ENCODE data around the gene LAGE3. TPM values are rescaled to one million over a fixed set of nuclear protein-coding genes. Genes with fewer than 3 reads are reported as not detected.

The LAGE3 gene
- total RNA-seq, 1 donor from 2014 or later = 16.9 TPM

DNA sequence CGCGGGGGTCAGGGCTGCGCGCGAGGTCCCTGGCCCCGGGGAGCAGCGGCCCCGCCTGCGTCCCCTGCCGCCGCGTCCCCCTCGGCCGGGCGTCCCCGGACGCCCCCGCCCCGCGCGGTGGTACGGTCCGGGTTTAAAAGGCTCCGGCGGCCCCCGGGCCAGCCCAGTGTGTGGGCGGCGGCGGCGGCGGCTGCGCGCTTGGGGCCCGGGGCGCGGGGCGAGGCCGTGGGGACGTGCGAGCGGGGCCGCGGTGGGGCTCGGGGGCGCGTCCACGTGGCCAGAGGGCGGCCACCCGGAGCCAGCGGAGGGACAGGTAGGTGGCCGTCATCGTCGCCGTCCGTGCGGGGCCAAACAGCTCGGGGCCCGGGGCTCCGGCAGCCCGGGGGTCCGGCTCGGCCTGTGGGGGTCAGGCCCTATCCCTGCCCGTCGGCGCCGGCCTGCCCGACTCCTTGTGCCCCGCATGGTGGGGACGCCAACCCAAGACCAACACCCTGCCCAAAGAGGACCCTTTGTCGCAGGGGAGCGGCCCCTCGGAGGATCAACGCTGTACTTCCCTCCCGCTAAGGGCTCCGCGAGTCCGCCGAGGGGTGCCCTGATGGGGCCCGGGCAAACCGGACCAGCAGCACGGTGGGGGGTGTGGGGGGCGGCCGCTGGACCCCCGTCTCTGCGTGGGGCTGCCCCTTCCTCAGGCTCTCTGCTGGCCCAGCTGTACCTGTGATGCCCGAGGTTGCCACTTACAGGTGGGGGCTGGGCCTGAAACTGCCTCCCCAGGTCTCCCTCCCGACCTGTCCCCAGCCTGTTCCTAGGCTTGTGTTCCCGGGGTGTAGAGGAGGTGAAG, 20.7 kb downstream of the LAGE3 start, which contains the start of gene PLXNA3:
TSS of gene PLXNA3 (plus strand) at position 166 of the 838 bp plus-strand sequence. CDS start 1,903 bp downstream, outside the sequence.
- peak in 1 of 2 donors; percentile 43 for DNase-seq (ENCODE audit: low read depth in 2 of 2)

DNA sequence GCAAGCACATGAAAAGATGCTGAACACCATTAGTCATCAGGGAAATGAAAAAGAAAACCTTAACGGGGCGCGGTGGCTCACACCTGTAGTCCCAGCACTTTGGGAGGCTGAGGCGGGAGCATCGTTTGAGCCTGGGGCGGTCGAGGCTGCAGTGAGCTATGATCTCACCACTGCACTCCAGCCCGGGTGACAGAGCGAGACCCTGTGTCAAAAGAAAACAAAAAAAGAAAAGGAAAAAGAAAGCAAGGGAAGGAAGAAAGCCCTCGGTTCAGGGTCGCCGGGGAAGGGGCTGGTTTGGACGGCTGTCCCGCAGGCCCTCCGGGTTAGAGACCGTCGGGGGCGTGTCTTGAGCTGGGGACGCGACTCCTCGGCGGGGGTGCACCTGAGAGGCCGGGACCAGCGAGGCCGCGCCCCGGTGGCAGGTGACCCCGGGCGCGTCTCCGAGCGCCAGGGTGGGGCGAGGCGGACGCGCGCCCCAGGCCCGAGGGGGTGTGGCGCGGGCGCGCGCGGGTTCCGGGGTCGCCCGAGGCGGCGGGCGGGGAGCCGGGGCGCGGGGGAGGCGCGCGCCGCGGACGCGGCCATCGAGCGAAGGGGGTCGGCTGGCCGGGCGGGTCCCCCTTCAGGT, 21.5 kb downstream of the LAGE3 start:
- peak in 1 of 2 donors; percentile 14 for DNase-seq (ENCODE audit: low read depth in 2 of 2)

DNA sequence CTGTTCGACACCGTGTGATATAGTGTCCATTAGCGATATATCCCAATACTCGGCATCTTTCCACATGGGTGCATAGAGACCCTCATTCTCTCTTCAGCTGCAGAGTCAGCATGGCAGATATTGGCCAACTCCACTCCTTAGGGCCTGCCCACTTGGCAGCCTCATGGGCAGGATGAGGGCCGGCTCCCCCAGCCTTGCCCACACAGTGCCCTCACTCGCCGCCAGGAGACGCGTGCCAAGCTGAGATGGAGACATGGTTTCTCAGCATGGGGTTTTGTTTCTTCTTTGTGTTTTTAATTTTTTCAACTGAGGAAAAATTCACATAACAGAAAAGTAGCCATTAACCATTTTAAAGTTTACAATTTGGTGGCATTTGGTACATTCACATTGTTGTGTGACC, 26.3 kb downstream of the LAGE3 start:
- no peak for DNase-seq (ENCODE audit: low read depth in 2 of 2)

DNA sequence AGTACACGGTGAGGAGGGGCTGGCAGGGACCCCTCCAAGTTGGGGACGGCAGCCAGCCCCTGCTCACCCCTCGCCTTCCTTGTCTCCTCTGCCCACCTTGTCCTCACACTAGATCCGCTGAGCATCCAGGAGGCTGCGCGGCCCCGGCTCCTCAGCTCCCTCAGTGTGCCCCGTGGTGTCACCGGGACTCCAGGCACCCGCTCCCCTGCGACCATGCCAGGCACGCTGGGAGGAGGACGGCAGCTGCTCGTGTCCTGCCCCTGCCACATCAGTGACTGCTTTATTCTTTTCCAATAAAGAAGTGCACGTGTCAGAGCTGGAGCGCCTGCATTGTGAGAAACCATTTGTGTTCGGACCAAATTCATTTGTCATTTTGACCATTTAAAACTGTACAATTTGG, 28.8 kb downstream of the LAGE3 start:
- DNase-seq (ENCODE audit: low read depth in 2 of 2) = no peak

DNA sequence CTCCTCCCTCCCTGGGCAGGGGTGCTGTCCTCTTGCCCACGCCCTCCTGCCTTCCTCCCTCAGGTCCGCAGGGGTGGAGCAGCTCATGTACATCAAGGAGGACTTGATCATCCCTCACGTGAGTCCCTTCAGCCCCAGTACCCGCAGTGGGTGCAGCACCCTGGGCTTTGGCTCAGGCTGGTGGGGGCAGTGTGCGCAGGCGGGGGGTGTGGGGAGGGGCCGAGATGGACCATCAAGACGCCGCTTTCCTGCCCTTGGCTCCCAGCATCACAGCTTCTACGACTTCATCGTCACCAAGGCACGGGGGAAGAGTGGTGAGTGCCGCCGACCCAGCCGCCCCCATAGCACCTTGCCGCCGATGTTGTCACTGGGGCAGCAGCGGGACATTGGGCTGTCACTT, 29.5 kb downstream of the LAGE3 start:
- DNase-seq (ENCODE audit: low read depth in 2 of 2) = no peak

DNA sequence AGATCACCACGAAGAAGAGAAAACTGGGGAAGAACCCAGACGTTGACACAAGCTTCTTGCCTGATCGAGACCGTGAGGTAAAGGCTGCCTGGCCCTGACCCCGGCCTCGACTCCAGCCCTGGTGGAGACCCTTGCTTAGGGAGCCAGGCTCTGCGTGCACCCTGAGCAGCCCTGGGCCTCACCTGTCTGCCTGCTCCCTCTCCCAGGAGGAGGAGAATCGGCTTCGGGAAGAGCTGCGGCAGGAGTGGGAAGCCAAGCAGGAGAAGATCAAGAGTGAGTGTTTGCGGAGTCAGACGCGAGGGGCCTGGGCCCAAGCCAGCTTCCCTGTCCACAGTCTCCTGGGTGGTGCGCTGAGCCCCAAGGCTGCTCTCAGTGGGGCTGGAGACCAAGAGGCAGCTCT, 30.6 kb downstream of the LAGE3 start:
- DNase-seq (ENCODE audit: low read depth in 2 of 2) = no peak

DNA sequence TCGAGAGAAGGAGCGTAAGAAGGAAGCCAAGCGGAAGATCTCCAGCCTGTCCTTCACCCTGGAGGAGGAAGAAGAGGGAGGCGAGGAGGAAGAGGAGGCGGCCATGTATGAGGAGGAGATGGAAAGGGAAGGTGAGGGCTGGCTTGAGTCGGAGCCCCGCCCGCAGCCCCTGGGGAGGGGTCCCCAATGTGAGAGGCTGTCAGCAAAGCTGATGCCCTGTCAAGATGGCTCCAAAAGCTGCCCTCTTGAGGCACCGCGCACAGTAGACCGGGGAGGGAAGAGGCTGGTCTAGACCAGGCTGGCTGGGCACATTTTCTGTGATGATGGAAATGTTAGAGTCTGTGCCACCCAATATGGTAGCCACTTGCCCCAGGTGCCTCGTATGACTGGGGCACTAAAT, 32.7 kb downstream of the LAGE3 start:
- DNase-seq (ENCODE audit: low read depth in 2 of 2) = no peak

DNA sequence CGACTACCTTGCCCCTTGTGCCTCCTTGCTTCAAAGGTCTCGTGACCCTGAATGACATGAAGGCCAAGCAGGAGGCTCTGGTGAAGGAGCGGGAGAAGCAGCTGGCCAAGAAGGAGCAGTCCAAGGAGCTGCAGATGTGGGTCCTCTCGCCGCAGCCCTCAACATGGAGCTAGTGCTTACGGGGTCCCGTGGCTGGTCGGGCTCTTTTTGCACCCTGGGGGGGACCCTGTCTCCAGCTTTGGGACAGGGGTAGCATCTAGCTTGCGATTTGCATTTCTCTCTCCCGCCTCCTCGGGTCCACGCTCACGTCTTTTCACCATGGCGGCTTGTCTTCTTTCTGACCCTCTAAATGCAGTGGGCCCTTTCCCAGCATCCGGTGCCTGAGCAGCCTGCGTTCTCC, 33.3 kb downstream of the LAGE3 start:
- DNase-seq (ENCODE audit: low read depth in 2 of 2) = no peak

DNA sequence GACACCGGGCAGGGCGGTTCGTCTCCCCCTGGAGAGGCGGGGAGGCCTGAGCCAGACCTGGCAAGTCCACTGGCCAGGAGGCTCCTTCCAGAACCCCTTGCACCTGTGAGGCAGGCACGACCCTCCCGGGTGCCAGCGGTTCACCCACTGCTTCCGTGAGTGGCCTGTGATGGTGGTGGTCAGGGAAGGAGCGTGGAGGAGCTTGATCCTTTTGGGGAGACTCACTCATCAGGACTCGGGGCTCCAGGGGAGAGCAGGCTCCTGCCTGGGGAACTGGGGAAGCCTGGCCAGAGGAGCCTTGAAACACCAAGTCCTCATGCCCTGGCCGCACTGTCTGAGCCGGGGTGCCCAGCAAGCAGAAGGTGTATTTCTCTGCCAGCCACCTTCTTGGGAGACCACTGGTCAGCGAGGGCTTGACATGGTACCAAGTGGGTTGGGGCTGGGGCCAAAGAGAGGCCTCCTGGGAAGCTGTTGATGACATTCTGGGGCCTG, 34.3 kb downstream of the LAGE3 start:
- no peak for DNase-seq (ENCODE audit: low read depth in 2 of 2)

DNA sequence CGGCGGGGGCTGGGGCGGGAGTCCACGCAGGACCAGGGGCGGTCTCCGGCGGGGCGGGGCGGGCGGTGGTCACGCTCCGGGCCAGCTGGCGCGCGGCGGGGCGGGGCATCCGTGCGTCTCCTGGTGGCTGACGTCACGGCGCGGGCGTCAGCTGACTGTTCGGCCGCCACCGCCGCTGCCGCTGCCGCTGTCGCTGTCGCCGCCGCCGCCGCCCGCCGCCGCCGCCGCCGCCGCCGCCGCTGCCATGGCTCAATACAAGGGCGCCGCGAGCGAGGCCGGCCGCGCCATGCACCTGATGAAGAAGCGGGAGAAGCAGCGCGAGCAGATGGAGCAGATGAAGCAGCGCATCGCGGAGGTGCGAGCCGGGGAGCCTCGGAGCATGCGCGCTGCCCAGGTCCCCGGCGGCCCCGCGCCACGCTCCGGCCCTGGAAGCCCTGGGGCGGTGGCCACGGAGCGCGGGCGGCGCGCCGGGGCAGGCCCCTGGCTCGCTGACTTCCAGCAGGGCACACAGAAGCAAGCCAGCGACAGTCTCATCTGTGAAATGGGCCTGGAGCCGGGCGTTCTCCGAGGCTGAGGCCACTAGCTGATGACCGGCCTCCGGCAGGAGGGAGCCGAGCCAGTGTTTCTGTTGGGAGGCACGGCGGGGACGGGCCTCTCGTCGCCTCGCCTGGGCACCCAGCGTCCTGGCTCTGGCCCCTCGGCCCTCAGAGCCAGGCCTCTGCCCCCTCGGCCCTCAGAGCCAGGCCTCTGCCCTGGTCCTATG, 34.9 kb downstream of the LAGE3 start, which contains the start of gene FAM50A:
TSS of gene FAM50A (plus strand) at position 150 of the 763 bp plus-strand sequence. CDS start at position 245, 95 bp downstream.
- DNase-seq (ENCODE audit: low read depth in 2 of 2) = peak in 1 of 2 donors; percentile 73

DNA sequence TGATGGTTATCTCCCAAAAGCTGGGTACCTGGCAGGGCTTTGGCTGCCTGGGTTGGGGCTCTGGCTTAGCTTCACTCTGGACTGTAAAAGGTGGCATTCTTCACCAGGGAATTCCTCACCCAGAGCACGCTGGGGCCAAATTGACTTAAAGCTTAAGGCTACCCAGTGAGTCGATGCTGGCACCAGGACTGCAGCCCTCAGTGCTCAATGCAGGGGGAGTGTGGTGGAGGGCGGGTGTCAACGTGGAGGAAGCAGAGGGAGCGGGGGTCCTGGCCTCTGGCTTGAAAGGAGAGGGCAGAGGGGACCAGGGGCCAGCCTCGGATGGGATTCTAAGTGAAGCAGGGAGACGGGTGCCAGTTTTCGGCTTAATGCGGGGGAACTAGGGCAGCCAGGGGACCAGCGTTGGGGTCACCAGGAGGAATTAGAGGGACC, 35.6 kb downstream of the LAGE3 start:
- no peak for DNase-seq (ENCODE audit: low read depth in 2 of 2)

DNA sequence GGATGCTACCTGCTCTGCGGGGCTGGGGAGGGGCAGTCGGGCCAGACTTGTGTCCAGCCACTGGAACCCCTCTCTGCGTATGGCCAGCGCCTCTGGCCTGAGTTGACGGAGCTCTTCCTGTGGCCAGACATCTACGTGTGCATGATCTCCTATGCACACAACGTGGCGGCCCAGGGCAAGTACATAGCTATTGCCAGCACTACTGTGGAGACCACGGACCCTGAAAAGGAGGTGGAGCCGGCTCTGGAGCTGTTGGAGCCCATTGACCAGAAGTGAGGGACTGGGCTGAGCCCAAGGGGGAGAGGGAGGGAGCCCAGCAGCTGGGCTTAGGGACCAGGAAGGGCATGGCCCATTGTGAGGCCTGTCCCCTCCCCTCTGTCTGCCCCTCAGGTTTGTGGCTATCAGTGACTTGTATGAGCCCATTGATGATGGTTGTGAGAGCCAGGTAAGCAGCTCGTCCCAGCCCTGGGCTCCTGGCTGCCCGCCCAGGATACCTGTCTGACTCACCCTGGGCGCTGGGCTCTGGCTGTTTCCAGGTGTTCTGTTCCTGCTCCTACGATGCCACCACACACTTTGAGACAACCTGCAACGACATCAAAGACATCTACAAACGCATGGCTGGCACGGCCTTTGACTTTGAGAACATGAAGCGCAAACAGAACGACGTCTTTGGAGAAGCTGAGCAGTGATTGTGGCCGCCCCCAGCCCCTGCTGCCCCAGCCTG, 36.9 kb downstream of the LAGE3 start:
- no peak for DNase-seq (ENCODE audit: low read depth in 2 of 2)

DNA sequence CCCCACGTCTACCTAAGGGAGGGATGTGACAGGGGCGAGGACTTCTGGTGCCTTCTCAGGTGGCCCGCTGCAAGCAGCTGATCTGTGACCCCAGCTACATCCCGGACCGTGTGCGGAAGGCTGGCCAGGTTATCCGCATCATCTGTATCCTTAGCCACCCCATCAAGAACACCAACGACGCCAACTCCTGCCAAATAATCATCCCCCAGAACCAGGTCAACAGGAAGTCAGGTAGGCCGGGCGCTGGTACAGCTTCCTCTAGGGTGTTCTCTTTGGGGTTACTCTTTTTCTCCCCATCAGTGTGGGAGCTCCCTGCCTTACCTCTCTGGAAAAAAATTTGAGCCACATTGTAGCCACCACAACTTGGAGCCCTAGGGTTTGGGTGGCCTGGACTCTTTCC, 37.5 kb downstream of the LAGE3 start:
- DNase-seq (ENCODE audit: low read depth in 2 of 2) = no peak

DNA sequence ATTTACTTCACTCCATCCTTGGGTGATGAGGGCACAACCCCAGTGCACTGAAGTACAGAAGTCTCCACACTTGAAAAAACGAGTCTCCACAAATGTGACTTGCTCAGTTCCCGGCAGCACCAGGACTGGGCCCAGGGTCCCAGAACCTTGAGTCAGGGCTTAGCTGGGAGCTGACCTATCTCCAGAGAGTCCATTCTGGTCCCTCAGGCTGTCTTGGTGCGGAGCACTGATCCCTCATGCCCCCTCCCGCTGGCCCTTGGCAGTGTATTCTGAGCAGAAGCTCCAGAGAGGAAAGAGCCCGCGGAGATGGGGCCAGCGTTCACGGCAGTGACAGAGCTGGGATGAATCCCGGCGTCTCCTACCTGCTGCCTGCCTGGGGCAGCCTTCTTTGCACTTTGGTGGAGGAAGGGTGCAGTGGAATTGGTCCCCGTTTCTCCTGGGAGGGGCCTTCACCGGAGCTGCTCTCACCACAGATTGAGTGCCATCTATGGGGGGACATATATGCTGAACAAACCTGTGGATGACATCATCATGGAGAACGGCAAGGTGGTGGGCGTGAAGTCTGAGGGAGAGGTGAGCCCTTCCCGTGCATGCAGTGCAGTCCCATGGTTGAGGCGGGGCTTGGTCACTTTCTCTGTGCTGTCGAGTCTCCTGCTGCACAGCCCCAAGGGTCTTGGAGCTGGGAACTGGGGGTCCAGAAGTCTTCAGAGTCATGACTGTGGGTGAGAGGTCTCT, 38.3 kb downstream of the LAGE3 start:
- DNase-seq (ENCODE audit: low read depth in 2 of 2) = no peak

DNA sequence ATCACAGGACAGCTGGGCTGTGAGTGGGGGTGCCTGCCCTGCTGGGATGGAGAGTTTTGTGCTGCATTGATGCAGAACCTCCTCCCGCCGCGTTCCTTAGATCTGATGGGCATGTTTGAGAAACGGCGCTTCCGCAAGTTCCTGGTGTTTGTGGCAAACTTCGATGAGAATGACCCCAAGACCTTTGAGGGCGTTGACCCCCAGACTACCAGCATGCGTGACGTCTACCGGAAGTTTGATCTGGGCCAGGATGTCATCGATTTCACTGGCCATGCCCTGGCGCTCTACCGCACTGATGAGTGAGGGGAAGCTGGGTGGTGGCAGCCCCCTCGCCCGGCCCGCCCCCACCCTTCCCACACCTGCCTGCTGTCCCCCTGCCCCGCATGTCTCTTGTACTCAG, 39.2 kb downstream of the LAGE3 start:
- DNase-seq (ENCODE audit: low read depth in 2 of 2) = no peak

DNA sequence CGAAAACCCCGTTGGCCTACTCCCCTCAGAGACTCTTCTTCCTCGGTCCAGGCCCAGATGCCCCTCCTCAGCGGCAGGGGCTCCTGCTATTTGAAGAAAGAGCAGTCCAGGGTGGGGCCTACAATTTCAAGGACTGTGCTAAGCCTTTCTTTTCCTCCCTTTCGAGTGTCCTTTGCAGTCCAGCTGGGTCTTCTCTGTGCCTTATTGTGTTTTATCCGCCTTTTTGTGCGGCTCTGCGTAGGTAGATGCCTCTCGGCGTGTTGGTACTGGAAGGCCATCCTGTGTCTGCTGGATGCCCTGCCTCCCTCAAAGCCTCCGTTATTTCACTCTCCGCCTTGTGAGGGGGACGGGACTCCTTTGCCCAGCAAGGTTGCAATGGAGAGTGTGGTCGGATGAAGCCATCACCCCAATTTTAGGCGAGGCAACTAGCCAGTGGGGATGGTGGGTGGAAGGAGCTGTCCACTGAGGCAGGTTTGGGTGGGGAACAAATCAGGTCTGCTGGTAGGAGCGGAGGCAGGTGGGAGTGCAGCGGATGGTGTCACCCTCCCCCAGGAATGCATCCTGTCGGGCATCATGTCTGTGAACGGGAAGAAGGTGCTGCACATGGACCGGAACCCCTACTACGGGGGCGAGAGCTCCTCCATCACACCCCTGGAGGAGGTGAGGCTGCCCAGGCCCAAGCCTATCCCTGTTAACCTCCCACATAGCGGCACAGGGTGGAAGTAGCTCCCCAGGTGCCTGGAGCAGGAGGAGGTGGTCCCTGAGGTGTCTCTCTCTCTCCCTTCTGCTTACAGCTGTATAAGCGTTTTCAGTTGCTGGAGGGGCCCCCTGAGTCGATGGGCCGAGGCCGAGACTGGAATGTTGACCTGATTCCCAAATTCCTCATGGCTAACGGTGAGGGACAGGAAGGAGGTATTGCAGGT, 40.8 kb downstream of the LAGE3 start:
- DNase-seq (ENCODE audit: low read depth in 2 of 2) = no peak

DNA sequence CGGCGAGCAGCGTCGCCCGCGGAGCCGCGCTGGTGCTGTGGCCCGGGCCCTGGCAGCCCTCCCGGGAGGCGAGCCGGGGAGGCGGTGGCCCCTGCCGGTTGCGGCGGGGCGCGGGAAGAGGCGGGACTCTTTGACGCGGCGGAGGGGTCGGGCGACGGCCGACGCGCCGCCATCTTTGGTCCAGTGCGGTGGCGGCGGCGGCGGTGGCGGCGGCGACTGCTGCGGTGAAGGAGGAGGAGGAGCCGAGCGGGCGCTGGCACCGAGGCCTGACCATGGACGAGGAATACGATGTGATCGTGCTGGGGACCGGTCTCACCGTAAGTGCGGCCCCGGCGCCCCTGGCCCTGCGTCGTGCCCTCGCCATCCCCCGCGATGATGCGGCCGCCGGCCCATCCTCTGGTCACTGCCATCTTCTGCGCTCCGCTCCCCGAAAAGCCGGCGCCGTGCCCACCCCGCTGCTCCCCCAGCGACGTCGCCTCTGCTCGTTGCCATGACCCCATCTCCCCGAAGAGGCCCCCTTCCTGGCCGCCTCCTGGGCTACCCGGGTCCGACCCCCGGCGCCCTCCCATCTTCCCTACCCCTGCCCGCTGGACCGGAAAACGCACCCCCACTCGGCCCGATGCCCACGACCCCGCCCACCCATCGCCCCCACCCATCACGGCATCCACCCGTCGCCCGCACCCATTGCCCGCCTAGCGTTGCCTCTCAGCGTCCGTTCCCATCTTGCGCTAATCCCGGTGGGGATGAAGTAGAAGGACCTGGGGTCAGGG, 41.9 kb downstream of the LAGE3 start, which contains the start of gene GDI1:
TSS of gene GDI1 (plus strand) at position 172 of the 770 bp plus-strand sequence. CDS start at position 273, 101 bp downstream.
- DNase-seq (ENCODE audit: low read depth in 2 of 2) = peak in 1 of 2 donors; percentile 55

DNA sequence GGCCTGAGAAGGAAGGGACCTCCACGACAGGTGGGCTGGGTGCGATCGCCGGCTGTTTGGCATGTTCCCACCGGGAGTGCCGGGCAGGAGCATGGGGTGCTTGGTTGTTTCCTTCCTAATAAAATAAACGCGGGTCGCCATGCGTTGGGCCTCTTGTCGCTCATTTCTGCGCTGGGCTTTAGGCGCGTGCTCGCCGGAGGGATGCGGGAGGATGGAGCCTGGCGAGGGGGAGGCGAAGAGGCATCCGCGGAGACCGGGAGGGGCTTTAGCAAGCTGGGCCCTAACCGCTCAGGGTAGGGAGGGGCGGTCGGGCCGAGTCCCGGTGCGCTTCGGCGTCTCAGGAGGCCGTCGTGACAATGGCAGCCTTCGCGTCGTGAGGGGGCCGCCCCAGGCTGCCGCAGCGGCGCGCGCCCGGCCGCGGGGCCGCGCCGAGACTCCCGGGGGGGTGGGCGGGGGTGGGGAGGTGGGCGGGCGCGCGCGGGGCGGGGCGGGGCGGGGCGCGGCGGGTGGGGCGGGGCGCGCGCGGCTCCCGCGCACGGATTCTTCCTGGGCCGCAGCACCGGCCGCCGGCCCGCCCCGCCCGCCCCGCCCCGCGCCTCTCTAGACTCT, 42.6 kb downstream of the LAGE3 start:
- DNase-seq (ENCODE audit: low read depth in 2 of 2) = peak in 1 of 2 donors; percentile 41
